ENCODE results near the gene CELA3B. TPM values are rescaled to one million over a fixed set of nuclear protein-coding genes. Genes with fewer than 3 reads are reported as not detected.
"Not testable (repeated sequence)": the region's sequence is repeated elsewhere in the genome, so short reads cannot be mapped to it uniquely, and the experiment has no call there.

Gene CELA3B
- total RNA-seq, 1 experiment from 2014 or later: not detected

- not testable (repeated sequence) for DNase-seq (ENCODE audit: low read depth)
Observed at GRCh38 chr1:22007262-22007661, 30.4 kb downstream of the CELA3B start.

DNA sequence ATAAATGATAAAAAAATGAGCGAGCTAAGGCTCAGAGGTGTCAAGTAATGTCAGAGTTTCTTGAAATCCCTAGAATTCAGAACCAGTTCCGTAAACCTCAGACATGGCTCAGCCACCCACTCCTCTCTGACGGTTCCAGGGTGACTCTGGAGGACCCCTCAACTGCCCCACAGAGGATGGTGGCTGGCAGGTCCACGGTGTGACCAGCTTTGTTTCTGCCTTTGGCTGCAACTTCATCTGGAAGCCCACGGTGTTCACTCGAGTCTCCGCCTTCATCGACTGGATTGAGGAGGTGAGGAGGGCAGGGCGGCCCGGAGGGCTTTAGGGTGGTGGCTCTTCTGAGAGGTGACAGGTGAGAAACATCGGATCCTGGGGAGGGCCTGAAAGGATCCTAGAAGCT lies 32.7 kb downstream of the CELA3B start:
- not testable (repeated sequence) for DNase-seq (ENCODE audit: low read depth)

- not testable (repeated sequence) for DNase-seq (ENCODE audit: low read depth)
Observed at GRCh38 chr1:22012752-22013151, 35.9 kb downstream of the CELA3B start.

GRCh38 chr1:22014575-22015206 lies 37.9 kb downstream of the CELA3B start:
- DNase-seq (ENCODE audit: low read depth): not testable (repeated sequence)

GRCh38 chr1:22018583-22019559 lies 42.0 kb downstream of the CELA3B start:
- peak; percentile 94 for DNase-seq (ENCODE audit: low read depth)

- no peak for DNase-seq (ENCODE audit: low read depth)
Observed at GRCh38 chr1:22021061-22021460, 44.2 kb downstream of the CELA3B start.

DNA sequence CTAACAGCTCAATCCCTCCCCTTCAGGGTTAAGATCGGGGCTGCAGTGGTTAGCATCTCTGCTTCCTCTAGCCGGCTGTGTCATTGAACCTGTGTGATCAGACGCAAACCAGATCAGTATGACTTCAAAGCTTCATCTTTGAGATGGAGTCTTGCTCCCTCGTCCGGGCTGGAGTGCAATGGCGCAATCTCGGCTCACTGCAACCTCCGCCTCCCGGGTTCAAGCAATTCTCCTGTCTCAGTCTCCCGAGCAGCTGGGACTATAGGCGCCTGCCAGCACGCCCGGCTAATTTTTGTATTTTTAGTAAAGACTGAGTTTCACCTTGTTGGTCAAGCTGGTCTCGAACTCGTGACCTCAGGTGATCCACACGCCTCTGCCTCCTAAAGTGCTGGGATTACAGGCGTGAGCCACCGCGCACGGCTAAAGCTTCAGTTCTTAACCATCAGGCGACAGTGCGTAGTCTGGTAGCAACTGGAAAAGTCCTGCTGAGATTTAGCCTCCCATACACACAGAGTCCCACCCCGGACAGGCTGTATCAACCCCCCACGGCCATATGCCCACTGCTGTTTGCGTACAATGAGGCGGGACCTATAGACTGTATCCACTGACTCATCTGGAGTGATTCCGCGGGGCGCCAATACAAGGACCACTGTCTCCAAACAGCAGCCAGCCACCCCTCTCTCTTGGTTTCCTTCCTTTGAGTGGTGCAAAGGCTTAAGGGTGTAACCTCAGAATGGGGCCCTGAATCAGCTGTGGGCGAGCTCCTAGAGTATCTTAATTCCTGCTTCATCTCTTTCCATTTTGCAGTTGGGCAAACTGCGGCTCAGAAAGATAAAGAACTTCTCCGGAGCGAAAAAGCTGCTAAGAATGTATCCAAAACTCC lies 47.9 kb downstream of the CELA3B start:
- peak; percentile 87 for DNase-seq (ENCODE audit: low read depth)

DNA sequence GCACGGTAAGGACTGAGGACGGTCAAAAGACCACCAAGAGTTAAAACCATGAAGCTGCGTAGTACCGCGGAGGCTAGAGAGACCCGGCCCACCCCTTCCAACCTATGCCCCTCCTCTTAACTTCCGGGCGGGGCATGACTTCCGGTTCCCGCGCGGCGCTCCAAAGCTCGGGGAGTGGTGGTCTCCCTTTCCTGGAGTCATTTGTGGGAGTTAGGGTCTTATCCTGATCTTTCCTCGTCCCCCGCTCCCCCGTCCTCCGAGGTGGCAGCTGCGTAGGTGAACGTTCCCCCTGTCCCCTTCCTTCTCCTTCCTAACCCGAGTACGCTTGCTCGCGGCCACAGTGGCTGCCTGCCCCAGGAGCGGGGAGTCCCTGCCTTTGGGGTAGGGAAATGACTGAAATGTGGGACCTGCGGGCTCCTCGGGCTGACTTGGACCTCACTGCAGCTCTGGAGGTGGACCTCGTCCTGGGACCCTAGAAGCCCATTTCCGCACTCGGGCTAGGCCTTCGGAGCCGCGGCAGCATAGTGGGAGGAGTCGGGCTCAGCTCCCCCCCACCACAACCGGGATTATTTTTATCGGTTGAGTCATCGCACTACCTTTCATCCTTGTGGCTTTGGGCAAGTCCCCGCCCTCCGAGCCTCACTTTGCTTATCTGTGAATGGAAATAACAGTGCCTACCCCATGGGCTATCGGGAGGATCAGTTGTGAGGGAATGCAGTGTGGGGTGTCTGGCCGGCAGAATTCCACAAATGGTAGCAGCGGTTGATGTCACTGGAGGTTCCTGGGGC lies 48.7 kb downstream of the CELA3B start:
- peak; percentile 89 for DNase-seq (ENCODE audit: low read depth)

- no peak for DNase-seq (ENCODE audit: low read depth)
Observed at GRCh38 chr1:22026924-22027289, 50.1 kb downstream of the CELA3B start.

- DNase-seq (ENCODE audit: low read depth): no peak
Observed at GRCh38 chr1:22030057-22030456, 53.2 kb downstream of the CELA3B start.

DNA sequence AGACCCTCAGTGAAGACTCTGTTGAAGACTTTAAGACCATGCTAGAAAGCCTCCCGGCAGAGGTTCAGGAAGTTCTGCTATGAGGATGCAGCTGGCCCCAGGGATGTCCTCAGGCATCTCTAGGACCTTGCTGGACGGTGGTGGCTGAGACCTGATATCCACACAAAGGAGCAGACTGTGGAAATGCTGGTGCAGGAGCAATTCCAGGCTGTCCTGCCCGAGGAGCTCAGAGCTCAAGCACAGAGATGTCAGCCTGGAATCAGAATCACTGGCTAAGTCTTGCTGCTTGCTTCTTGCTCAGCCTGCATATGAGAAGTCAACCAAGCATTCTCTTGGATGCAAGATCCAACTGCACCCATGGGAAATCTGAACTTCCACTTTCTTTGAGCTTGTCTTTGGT lies 53.7 kb downstream of the CELA3B start:
- DNase-seq (ENCODE audit: low read depth): no peak

GRCh38 chr1:22031214-22031962 lies 54.6 kb downstream of the CELA3B start:
- DNase-seq (ENCODE audit: low read depth): no peak

DNA sequence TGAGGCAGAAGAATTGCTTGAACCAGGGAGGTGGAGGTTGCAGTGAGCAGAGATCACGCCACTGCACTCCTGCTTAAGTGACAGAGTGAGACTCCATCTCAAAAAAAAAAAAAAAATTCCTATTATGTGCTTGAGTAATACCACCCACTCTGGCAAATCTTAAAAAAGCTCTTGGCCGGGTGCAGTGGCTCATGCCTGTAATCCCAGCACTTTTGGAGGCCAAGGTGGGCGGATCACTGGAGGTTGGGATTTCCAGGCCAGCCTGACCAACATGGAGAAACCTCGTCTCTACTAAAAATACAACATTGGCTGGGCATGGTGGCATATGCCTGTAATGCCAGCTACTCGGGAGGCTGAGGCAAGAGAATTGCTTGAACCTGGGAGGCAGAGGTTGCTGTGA lies 58.0 kb downstream of the CELA3B start:
- DNase-seq (ENCODE audit: low read depth): not testable (repeated sequence)

DNA sequence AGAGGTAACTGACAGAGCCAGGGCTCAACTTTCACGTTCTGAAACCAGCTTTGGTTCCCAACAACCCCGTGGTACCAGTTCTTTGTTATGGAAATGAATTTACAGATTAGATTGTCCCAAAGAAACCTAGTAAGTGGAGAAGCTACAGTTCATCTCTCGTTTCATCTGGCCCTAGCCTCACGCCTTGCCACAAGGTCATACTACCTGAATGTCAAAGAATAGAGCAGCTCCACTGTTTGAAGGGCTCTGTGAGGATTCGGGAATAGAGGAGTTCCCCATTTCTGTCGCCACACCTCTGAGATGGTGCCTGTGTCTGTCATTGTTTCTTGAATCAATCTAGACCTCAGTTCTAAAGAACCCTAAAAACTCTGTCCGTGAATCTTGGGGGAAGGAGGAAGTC lies 60.7 kb downstream of the CELA3B start:
- DNase-seq (ENCODE audit: low read depth): no peak

GRCh38 chr1:22038036-22038435 lies 61.2 kb downstream of the CELA3B start:
- DNase-seq (ENCODE audit: low read depth): no peak

Other genes with a start within 250 kb of the CELA3B start
- 32.6 and 40.5 TPM in 2 replicates for gene USP48, start 193.9 kb upstream of the CELA3B start, total RNA-seq (2014; rRNA removed; shearing (Covaris generic))
- not detected in 2 replicates for gene LDLRAD2, start 164.8 kb upstream of the CELA3B start, total RNA-seq (2014; rRNA removed; shearing (Covaris generic))
- 9.7 and 12.4 TPM in 2 replicates for gene HSPG2, start 39.7 kb upstream of the CELA3B start, total RNA-seq (2014; rRNA removed; shearing (Covaris generic))
- gene CELA3A, start 24.6 kb downstream of the CELA3B start, total RNA-seq (2014; rRNA removed; shearing (Covaris generic)): not detected in 2 replicates
- 554 and 659 TPM in 2 replicates for gene CDC42, start 75.7 kb downstream of the CELA3B start, total RNA-seq (2014; rRNA removed; shearing (Covaris generic))
- not detected in 2 replicates for gene WNT4, start 166.1 kb downstream of the CELA3B start, total RNA-seq (2014; rRNA removed; shearing (Covaris generic))

Measured in RPMI7951 (cell line).